Stimulated activated CD8-positive, alpha-beta memory T cell treated with anti-CD3 and anti-CD28 coated beads, Interleukin-12 subunit alpha, Interleukin-12 subunit beta, amount 100 ng/mL, for 24 hours (primary cell): ENCODE results near the gene QSER1.
A peak's percentile ranks its signal among the peaks of the same experiment; 100 is the strongest.
"Not testable (repeated sequence)": the region's sequence is repeated elsewhere in the genome, so short reads cannot be mapped to it uniquely, and the experiment has no call there.

Source experiments
- DNase-seq: peaks from one replicate; pipeline ENCODE4 v3.0.0-alpha.2; 2020; ENCODE audit errors: extremely low read depth

QSER1 gene

DNA sequence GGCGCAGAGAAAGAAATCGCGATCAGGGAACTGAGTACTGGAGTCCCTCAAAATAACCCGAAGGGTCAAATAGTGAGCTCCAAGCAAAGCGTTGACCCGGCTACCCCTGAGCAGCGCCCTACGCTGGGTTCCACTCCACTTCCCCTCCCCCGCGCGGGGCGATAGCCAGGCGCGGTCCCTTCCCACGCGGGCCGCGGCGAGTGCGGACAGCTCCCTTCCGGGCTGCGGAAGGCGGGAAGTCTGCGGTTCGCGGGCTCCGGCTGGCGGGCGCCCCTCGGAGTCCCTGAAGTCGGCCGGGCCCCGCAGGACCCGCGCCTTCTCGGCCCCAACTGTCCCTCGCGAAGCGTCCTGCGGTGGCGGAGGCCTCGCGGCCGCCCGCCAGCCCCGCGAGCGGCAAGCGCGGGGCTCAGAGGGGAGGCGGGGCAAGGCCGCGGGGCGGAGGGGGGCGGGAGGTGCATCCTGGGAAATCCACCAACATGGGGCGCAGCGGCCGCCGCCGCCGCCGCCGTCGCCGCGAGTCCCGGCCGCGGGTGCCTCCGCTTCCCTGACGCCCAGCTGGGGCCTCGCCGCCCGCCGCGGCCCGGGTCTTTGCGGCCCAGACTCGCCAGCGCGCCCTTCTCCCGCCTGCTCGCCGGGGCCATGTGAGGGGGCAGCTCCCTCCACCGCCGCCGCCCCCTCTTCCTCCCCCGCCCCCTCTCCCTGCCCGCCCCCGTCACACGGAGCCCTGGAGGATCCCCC, at the start of gene QSER1:
TSS of gene QSER1 (plus strand) at position 457 of the 738 bp plus-strand sequence. CDS start 315 bp downstream, outside the sequence.
- DNase-seq, result peak; percentile 35

GRCh38 chr11:32843544-32843943, 49.1 kb upstream of the QSER1 start:
- DNase-seq, result no peak

DNA sequence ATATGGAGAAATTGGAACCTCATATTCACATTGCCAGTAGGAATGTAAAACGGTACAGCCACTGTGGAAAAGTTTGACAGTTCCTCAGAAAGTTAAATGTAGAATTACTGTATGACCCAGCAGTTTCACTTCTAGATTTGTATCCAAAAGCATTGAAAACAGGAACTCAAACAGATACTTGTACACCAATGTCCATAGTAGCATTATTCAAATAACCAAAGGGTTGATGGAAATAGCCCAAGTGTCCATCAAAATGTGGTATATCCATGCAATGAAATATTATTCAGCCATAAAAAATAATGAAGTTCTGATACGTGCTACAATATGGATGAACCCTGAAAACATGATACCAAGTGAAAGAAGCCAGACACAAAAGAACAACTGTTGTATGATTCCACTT, 45.1 kb upstream of the QSER1 start:
- no peak for DNase-seq

- DNase-seq, result no peak
Measured at GRCh38 chr11:32849761-32850160, 42.9 kb upstream of the QSER1 start.

- DNase-seq, result no peak
Measured at GRCh38 chr11:32851251-32851650, 41.4 kb upstream of the QSER1 start.

DNA sequence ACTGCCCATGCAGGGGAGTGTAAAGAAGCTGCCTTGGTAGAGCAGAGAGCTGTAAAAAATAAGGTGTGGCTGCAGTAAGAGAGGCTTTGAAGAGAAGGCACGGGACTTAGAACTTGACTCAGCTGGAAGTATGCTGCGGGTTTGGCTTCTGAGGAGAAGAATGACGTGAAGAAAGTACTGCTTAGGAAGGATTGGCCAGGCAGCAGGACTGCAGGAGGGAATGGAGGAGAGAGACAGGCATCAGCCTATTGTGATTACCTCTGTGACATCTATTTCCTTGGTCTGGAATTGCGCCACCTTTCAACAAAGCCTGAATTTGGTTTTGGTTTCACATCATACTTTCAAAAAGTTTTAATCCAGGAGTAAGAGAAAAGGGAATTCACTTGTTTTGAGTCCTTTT, 40.4 kb upstream of the QSER1 start:
- no peak for DNase-seq

- no peak for DNase-seq
Measured at GRCh38 chr11:32855601-32856000, 37.0 kb upstream of the QSER1 start.

GRCh38 chr11:32858731-32859130, 33.9 kb upstream of the QSER1 start:
- DNase-seq, result no peak

GRCh38 chr11:32861850-32862577, 30.6 kb upstream of the QSER1 start:
- DNase-seq, result no peak

DNA sequence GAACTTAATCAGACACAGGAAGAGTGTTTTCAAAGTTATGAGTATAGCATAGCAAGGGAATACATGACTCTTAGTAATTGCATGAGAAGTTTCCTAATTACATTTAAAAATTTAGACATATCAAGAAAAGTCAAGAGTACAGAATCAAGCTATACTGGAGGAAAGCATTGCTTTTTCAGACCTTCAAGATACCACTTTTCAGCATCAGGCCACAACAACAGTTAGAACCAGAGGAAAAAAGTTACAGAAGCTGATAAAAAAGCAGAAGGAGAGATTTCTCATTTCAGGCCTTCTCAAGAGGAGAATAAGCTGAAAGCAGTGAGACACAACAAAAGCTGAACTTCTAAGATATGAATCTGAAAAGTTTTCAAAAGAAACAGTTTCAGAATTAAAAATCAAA, 28.1 kb upstream of the QSER1 start:
- no peak for DNase-seq

GRCh38 chr11:32868752-32869151, 23.9 kb upstream of the QSER1 start:
- not testable (repeated sequence) for DNase-seq

DNA sequence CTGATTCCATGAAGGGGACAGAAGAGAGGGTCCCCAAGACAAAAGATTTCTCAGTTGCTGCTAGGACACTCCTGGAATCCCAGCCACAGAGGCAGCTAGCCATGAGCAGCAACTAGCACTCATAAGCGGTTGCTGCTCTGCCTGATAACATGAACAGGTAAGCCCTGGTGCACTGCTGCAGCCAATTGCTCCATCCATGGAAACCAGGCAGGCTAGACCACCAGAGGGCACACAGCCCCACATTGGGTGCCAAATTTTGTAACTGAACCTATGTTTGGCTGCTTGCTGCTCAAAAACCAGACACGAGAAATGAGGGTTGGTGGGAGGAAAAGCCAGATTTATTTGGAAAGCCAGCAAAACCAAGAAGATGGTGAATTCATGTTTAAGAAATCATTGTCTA, 21.9 kb upstream of the QSER1 start:
- DNase-seq, result no peak

DNA sequence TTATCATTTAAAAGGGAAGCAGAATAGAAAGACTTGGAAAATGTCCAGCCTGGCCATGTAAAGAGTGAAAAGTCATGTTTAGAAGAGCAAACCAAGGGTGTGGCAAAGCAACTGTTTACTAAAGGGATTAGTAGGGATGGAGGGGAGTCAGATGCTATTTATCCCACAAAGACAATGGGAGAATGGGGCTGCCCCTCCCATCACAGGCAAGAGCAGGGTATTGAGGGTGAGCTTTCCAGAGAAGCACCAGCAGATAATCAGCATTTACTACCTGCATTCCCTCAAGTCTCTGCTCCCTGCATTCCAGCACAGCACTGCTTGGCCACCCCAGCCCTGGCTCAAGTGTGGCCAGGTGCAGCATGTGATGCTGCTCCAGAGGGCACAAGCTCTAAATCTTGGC, 18.5 kb upstream of the QSER1 start:
- no peak for DNase-seq

DNA sequence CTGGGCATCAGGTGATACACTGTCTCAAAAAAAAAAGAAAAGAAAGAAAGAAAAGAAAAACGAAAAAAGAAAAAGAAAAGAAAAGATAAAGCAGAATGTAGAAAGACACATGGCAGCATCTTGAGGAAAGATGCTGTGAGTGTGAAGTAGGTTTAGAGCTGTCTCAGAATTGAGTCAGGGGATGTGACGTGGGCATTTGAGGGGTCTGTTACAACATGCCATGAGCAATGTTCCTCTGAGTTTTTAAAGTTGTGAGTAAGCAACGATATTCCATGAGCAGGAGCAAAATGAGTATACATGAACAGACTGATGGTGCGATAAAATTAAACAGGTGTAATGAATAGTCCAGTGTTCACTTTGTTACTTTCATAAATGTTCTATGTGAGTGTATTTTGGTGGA, 11.3 kb upstream of the QSER1 start:
- DNase-seq, result no peak

GRCh38 chr11:32883421-32883820, 9.2 kb upstream of the QSER1 start:
- no peak for DNase-seq

- DNase-seq, result no peak
Measured at GRCh38 chr11:32884023-32884422, 8.6 kb upstream of the QSER1 start.

GRCh38 chr11:32884770-32885384, 7.7 kb upstream of the QSER1 start:
- DNase-seq, result no peak

GRCh38 chr11:32885556-32885955, 7.1 kb upstream of the QSER1 start:
- no peak for DNase-seq

DNA sequence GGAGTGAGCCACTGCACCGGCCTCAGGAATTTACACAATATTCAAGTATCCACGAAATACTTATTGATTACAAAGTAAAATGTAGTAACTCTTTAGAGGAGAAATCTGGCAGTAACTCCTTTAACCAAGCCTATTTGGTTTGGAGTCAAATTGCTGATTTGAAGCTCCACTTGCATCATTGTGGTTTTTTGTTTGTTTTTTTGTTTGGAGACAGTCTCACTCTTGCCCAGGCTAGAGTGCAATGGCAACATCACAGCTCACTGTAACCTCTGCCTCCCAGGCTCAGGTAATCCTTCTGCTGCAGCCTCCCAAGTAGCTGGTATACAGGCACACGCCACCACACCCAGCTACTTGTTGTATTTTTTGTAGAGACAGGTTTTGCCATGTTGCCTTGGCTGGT, 6.4 kb upstream of the QSER1 start:
- DNase-seq, result no peak

DNA sequence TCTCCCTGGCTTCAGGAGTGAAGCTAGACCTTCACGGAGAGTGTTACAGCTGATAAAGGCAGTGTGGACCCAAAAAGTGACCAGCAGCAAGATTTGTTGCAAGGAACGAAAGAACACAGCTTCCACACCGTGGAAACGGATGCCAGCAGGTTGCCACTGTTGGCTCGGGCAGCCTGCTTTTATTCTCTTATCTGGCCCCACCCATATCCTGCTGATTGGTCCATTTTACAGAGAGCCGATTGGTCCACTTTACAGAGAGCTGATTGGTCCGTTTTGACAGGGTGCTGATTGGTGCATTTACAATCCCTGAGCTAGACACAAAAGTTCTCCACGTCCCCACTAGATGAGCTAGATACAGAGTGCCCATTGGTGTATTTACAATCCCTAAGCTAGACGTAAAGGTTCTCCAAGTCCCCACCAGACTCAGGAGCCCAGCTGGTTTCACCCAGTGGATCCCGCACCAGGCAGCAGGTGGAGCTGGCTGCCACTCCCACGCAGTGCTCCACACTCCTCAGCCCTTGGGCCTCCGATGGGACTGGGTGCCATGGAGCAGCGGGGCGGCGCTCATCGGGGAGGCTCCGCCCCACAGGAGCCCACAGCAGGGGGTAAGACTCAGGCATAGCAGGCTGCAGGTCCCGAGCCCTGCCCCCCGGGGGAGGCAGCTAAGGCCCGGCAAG, 4.8 kb upstream of the QSER1 start:
- not testable (repeated sequence) for DNase-seq

GRCh38 chr11:32888384-32888710, 4.3 kb upstream of the QSER1 start:
- not testable (repeated sequence) for DNase-seq

GRCh38 chr11:32888805-32889204, 3.8 kb upstream of the QSER1 start:
- no peak for DNase-seq
